Testis (tissue), 3 donors: ENCODE measurements around the gene STK24. TPM values are rescaled to one million over a fixed set of nuclear protein-coding genes. Genes with fewer than 3 reads are reported as not detected.

ENCODE experiments used
- DNase-seq: peaks from one replicate; pipeline ENCODE4 v3.0.0-alpha.2; 2019
- H3K27ac ChIP-seq, 2 donors: fragments of 200-600 bp; sonication (generic); one replicate each; pipeline ENCODE4 v1.5.1; 2019
- H3K27me3 ChIP-seq: fragments of 200-600 bp; sonication (generic); one replicate; pipeline ENCODE4 v1.5.1; 2019
- H3K36me3 ChIP-seq: fragments of 200-600 bp; sonication (generic); one replicate; pipeline ENCODE4 v1.5.1; 2017; ENCODE audit warnings: low read depth; ENCODE audit errors: missing control alignments
- H3K4me1 ChIP-seq: fragments of 200-600 bp; sonication (generic); one replicate; pipeline ENCODE4 v1.5.1; 2019
- H3K4me3 ChIP-seq, 2 donors: fragments of 200-600 bp; sonication (generic); one replicate each; pipeline ENCODE4 v1.5.1; 2017 to 2019
- H3K9me3 ChIP-seq: fragments of 200-600 bp; sonication (generic); one replicate; pipeline ENCODE4 v1.5.1; 2017
- POLR2A ChIP-seq: fragments of 450-650 bp; IDR thresholded peaks from one replicate; pipeline ENCODE4 v1.6.1; 2017; ENCODE audit warnings: antibody characterized with exemption, mild to moderate bottlenecking, moderate library complexity
- WGBS, 2 donors: methylation state at CpG; one replicate each; pipeline ENCODE4 v1.1.5; 2018; 5-methylcytosine and 5-hydroxymethylcytosine counted together
- intact Hi-C: fragments of 100-400 bp; cut with DNase I; formaldehyde crosslinking; loops from one replicate; pipeline ENCODE4 v1.15.1; 2023; ENCODE audit warnings: low total_unique reads
- polyA plus RNA-seq: library from polyadenylated mRNA; stranded (reverse); fragments of 350-450 nt; fragmentation: Illumina TruSeq; extraction: RNeasy Lipid Tissue Mini Kit (QIAGEN cat#74804); gene quantifications from one replicate; pipeline ENCODE4 v1.2.3, GENCODE V29; 2014; ENCODE audit warnings: low read depth, low replicate concordance; ENCODE audit not compliant: insufficient read depth
- total RNA-seq, 2 donors: library from RNA; depleted of rRNA; stranded (reverse); fragments of >200 nt; gene quantifications; one replicate each; pipeline ENCODE4 v1.2.3, GENCODE V29; 2016
- TF ChIP-seq, protein P1 (sequence below), 3 experiments: fragments of 450-650 bp in 2 of 3; fragments of 200-600 bp in 1 of 3; sonication (generic) in 1 of 3; IDR thresholded peaks; one replicate each; pipeline ENCODE4 v1.5.1; 2016 to 2019; ENCODE audit warnings: antibody characterized with exemption in 3 of 3, mild to moderate bottlenecking in 2 of 3, moderate library complexity in 1 of 3

Gene STK24
- total and polyA plus RNA-seq, 3 donors from 2014 or later = 97.4 to 172 (median 151) TPM

DNA sequence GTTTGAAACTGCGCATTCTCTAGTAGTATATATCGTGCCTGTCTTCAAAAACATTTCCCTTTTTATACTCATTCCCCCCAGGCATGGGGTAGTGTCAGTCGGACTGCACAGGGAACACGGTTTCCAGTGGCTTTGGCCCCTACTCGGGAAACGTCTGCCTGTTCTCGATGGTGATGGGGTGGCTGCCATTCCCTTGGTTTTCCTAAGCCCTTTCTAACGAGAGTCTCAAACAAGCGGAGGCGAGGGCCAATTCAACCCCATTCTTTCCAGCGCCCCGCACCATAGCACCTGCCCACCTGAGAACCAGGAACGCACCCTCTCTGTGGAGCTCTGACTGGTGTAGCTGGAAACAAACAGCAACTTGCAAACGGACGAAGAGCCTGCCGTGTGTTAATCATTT lies 127.6 kb downstream of the STK24 start:
- no peak for DNase-seq
- Histone ChIP-seq H3K36me3 (no peaks in the 10 kb centered on the region), H3K9me3 (no peaks in the 10 kb centered on the region), H3K27ac (no peak overlapping the region), H3K27me3 (no peaks in the 10 kb centered on the region), H3K4me3 (no peak overlapping the region), H3K4me1 (peaks cover 22% of the 10 kb centered on the region)
- intact Hi-C loops = no loop called here
- TF ChIP-seq POLR2A = no peak
- TF ChIP-seq, protein P1, sequence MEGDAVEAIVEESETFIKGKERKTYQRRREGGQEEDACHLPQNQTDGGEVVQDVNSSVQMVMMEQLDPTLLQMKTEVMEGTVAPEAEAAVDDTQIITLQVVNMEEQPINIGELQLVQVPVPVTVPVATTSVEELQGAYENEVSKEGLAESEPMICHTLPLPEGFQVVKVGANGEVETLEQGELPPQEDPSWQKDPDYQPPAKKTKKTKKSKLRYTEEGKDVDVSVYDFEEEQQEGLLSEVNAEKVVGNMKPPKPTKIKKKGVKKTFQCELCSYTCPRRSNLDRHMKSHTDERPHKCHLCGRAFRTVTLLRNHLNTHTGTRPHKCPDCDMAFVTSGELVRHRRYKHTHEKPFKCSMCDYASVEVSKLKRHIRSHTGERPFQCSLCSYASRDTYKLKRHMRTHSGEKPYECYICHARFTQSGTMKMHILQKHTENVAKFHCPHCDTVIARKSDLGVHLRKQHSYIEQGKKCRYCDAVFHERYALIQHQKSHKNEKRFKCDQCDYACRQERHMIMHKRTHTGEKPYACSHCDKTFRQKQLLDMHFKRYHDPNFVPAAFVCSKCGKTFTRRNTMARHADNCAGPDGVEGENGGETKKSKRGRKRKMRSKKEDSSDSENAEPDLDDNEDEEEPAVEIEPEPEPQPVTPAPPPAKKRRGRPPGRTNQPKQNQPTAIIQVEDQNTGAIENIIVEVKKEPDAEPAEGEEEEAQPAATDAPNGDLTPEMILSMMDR (IDR thresholded peaks at IDR 0.05) = no peak
- 90 to 94% methylated on average over 16 of the region's 16 CpGs for WGBS, 2 donors

- 94 to 96% methylated on average over 5 of the region's 5 CpGs for WGBS, 2 donors
- H3K9me3 ChIP-seq = no peaks in the 10 kb centered on the region
- no peaks in the 10 kb centered on the region for H3K36me3 ChIP-seq
- H3K27me3 ChIP-seq = no peaks in the 10 kb centered on the region
- no peak overlapping the region for H3K27ac ChIP-seq
- intact Hi-C loops = no loop called here
- H3K4me1 ChIP-seq = peaks cover 17% of the 10 kb centered on the region
- no peak overlapping the region for H3K4me3 ChIP-seq
- no peak for DNase-seq
- TF ChIP-seq POLR2A = no peak
- TF ChIP-seq, protein P1 (IDR thresholded peaks at IDR 0.05) = no peak
These were observed 128.3 kb downstream of the STK24 start for GRCh38 chr13:98448642-98448928.

- DNase-seq = peak; percentile 73
- Histone ChIP-seq H3K27ac (no peak overlapping the region), H3K36me3 (no peaks in the 10 kb centered on the region), H3K4me1 (peaks cover 17% of the 10 kb centered on the region), H3K9me3 (no peaks in the 10 kb centered on the region), H3K4me3 (no peak overlapping the region), H3K27me3 (no peaks in the 10 kb centered on the region)
- WGBS, 2 donors = 73 to 88% methylated on average over 28 of the region's 28 CpGs
- TF ChIP-seq, protein P1 (IDR thresholded peaks at IDR 0.05) = peak; percentile 27 to 47 (median 41)
- TF ChIP-seq POLR2A = no peak
- intact Hi-C loops = no loop called here
These were observed 128.8 kb downstream of the STK24 start for GRCh38 chr13:98447881-98448641.

DNA sequence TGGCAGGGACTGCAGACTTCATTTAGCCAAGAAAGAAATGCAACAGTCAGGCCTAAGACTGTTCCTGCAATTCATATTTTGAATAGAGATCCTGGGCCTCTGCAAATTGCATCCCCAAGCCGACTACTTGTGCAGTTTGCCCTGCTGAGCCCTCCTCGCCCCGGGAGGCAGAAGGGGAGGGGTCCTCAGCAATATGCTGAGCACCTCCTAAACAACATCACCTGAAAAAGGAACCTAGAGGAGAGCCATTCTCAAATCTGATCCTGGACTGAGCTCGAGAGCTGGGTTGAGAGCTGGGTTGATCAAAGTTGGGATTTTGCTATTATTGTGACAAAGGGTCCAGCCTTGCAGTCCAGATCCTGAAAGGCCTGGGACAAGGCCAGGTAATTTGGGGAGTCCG lies 129.8 kb downstream of the STK24 start:
- H3K27me3 ChIP-seq = no peaks in the 10 kb centered on the region
- intact Hi-C loops = no loop called here
- no peaks in the 10 kb centered on the region for H3K36me3 ChIP-seq
- H3K9me3 ChIP-seq = no peaks in the 10 kb centered on the region
- no peak overlapping the region for H3K4me3 ChIP-seq
- H3K27ac ChIP-seq = no peak overlapping the region
- no peak for DNase-seq
- peaks cover 17% of the 10 kb centered on the region for H3K4me1 ChIP-seq
- TF ChIP-seq, protein P1 (IDR thresholded peaks at IDR 0.05) = no peak
- TF ChIP-seq POLR2A = no peak
- WGBS, 2 donors = 84 to 96% methylated on average over 5 of the region's 5 CpGs

GRCh38 chr13:98446234-98446621 lies 130.7 kb downstream of the STK24 start:
- TF ChIP-seq, protein P1 (IDR thresholded peaks at IDR 0.05) = no peak
- no peak for TF ChIP-seq POLR2A
- Histone ChIP-seq H3K27ac (no peak overlapping the region), H3K36me3 (no peaks in the 10 kb centered on the region), H3K27me3 (no peaks in the 10 kb centered on the region), H3K4me3 (no peak overlapping the region), H3K9me3 (no peaks in the 10 kb centered on the region), H3K4me1 (peaks cover 10% of the 10 kb centered on the region)
- DNase-seq = no peak
- intact Hi-C loops = no loop called here
- WGBS, 2 donors = 69 to 91% methylated on average over 2 to 11 of the region's 11 CpGs
